WTC11 (cell line): ENCODE measurements around the gene PHLPP1. TPM values are rescaled to one million over a fixed set of nuclear protein-coding genes. Genes with fewer than 3 reads are reported as not detected.

Source experiments
- ATAC-seq: fragments of 200-7000 bp; cut with Tn5 transposase; 2 replicates; pipeline ENCODE4 v1.10.0; 2021; ENCODE audit warnings: mild to moderate bottlenecking, moderate library complexity
- CTCF ChIA-PET: fragments of 300-600 bp; sonication (Branson Sonifier 250); formaldehyde crosslinking; loops from one replicate; lab custom pipeline; 2021; ENCODE audit warnings: antibody characterized with exemption; lab: Charles Lee
- POLR2A ChIA-PET: fragments of 350-600 bp; sonication (Branson Sonifier 250); formaldehyde crosslinking; loops from one replicate; lab custom pipeline; 2021; ENCODE audit warnings: antibody characterized with exemption; lab: Charles Lee
- DNase-seq: peaks from one replicate; pipeline ENCODE4 v3.0.0; 2021; ENCODE audit warnings: low spot score
- H3K27ac Mint-ChIP-seq: 2 replicates; pipeline ENCODE4 v1.8.0; 2021; ENCODE audit warnings: mixed read lengths
- H3K27me3 Mint-ChIP-seq: 2 replicates; pipeline ENCODE4 v1.8.0; 2021; ENCODE audit warnings: low read depth, mild to moderate bottlenecking, moderate library complexity, mixed read lengths
- H3K36me3 Mint-ChIP-seq: 2 replicates; pipeline ENCODE4 v1.8.0; 2021; ENCODE audit warnings: mixed read lengths
- H3K4me1 Mint-ChIP-seq: 2 replicates; pipeline ENCODE4 v1.8.0; 2022; ENCODE audit warnings: mixed read lengths
- H3K4me3 Mint-ChIP-seq: 2 replicates; pipeline ENCODE4 v1.8.0; 2021; ENCODE audit warnings: mild to moderate bottlenecking, moderate library complexity, mixed read lengths
- H3K9me3 Mint-ChIP-seq: 2 replicates; pipeline ENCODE4 v1.8.0; 2021; ENCODE audit warnings: mixed read lengths
- ATF1 ChIP-seq: sonication (generic); formaldehyde crosslinking; IDR thresholded peaks from 2 replicates; pipeline ENCODE4 v1.8.1; 2023; ENCODE audit warnings: mild to moderate bottlenecking, moderate library complexity, missing genetic modification reagents
- CBFB ChIP-seq: sonication (generic); formaldehyde crosslinking; IDR thresholded peaks from 2 replicates; pipeline ENCODE4 v1.8.1; 2022; ENCODE audit warnings: mild to moderate bottlenecking, low read depth, missing genetic modification reagents
- GTF2I ChIP-seq: fragments of 250-450 bp; sonication (Bioruptor Pico); conservative IDR thresholded peaks from 2 replicates; pipeline ENCODE4 v1.4.0; 2021; ENCODE audit warnings: mild to moderate bottlenecking
- SOX15 ChIP-seq: fragments of 250-450 bp; sonication (Bioruptor Pico); IDR thresholded peaks from 2 replicates; pipeline ENCODE4 v1.9.0; 2021; ENCODE audit warnings: mild to moderate bottlenecking
- TCF7 ChIP-seq: sonication (generic); formaldehyde crosslinking; IDR thresholded peaks from 2 replicates; pipeline ENCODE4 v1.8.0; 2022; ENCODE audit warnings: mild to moderate bottlenecking, low read depth, missing genetic modification reagents, moderate library complexity
- ZNF219 ChIP-seq: sonication (generic); formaldehyde crosslinking; IDR thresholded peaks from 2 replicates; pipeline ENCODE4 v1.8.0; 2023; ENCODE audit warnings: missing genetic modification reagents, mild to moderate bottlenecking, borderline replicate concordance
- total RNA-seq: library from RNA; stranded (reverse); gene quantifications from 3 replicates; pipeline ENCODE4 v1.2.3, GENCODE V29; 2021
- TF ChIP-seq, protein P1 (sequence below): sonication (generic); formaldehyde crosslinking; IDR thresholded peaks from 2 replicates; pipeline ENCODE4 v1.8.1; 2023; ENCODE audit warnings: mild to moderate bottlenecking, missing genetic modification reagents
- TF ChIP-seq, protein P2 (sequence below): sonication (generic); formaldehyde crosslinking; IDR thresholded peaks from 2 replicates; pipeline ENCODE4 v1.8.0; 2022; ENCODE audit warnings: missing genetic modification reagents
- TF ChIP-seq, protein P3 (sequence below): sonication (generic); formaldehyde crosslinking; IDR thresholded peaks from 2 replicates; pipeline ENCODE4 v1.8.0; 2022; ENCODE audit warnings: mild to moderate bottlenecking, missing genetic modification reagents
- TF ChIP-seq, protein P4 (sequence below): sonication (generic); formaldehyde crosslinking; IDR thresholded peaks from 2 replicates; pipeline ENCODE4 v1.8.1; 2022; ENCODE audit warnings: mild to moderate bottlenecking, missing genetic modification reagents, moderate library complexity, borderline replicate concordance
- TF ChIP-seq, protein P5 (sequence below): fragments of 250-450 bp; sonication (Bioruptor Pico); IDR thresholded peaks from 2 replicates; pipeline ENCODE4 v1.9.0; 2021; ENCODE audit warnings: mild to moderate bottlenecking, borderline replicate concordance
- TF ChIP-seq, protein P6 (sequence below): sonication (generic); formaldehyde crosslinking; IDR thresholded peaks from 2 replicates; pipeline ENCODE4 v1.8.0; 2022; ENCODE audit warnings: mild to moderate bottlenecking, missing genetic modification reagents

The PHLPP1 gene
- total RNA-seq, 1 experiment from 2014 or later: 52.0 TPM

DNA sequence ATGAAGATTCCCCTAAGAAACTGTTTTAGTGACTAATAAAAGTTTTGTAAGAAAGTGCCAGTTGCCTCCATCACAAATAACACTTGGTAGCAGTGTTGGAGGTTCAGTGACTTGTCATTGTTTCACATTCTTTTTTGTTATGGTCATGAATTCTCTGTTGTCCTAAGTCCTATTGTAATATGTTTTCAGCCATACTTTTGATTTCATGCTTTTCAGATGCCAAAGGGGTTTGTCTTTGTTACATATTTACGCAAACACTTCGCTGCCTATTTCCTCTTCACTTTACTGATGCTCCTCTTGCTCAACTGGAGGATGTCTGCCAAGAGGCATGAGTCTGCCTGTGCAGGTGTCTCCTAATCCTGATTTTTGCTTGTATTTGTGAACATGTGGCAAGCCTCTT, 66.6 kb downstream of the PHLPP1 start (continued):
- TF ChIP-seq, protein P1, sequence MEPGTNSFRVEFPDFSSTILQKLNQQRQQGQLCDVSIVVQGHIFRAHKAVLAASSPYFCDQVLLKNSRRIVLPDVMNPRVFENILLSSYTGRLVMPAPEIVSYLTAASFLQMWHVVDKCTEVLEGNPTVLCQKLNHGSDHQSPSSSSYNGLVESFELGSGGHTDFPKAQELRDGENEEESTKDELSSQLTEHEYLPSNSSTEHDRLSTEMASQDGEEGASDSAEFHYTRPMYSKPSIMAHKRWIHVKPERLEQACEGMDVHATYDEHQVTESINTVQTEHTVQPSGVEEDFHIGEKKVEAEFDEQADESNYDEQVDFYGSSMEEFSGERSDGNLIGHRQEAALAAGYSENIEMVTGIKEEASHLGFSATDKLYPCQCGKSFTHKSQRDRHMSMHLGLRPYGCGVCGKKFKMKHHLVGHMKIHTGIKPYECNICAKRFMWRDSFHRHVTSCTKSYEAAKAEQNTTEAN (CRISPR knock-in tag): no peak

DNA sequence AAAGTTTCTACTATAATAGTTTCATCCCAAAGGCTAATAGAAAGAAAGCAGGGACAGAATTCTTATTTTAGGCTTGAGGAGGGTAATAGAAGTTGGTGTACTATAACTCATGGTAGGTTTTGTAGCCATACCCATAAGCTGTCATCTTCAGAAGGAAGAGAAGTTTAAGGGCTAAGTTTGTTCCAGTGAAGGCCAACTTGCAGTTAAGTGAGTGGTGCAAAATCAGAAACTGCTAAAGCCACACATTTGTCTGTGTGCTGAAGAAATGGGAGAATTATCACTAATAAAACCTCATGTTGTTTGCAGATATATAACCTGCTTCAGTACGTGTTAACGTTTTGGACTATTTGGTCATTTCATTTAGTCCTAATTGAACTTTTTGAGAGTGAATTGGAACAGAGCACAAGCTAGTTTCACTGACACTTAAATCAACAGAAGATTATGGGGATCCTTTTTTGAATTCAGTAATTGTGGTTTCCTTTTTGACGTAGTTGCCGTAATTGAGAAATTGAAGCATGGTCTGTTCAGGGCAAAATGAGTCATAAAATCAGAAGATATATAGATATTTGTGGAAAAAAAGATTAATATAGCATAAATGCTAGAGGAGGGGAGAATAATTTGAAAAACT, 69.1 kb downstream of the PHLPP1 start:
- CTCF ChIA-PET: interaction anchor here (0.9 to 1.5 kb wide), 2 partner anchors 196 to 198 kb away, joined by 3 read pairs; no protein-coding TSS in a partner anchor
- H3K27ac Mint-ChIP-seq: peak overlapping the region; percentile 63; the same call in 1 of the 2 replicates

More for the DNA sequence above, 69.1 kb downstream of the PHLPP1 start:
- POLR2A ChIA-PET: no interaction called here
- peaks cover 90% of the 10 kb centered on the region for H3K4me1 Mint-ChIP-seq
- TF ChIP-seq ATF1 (CRISPR knock-in tag) (no peak), GTF2I (CRISPR knock-in tag) (no peak), CBFB (CRISPR knock-in tag) (no peak), ZNF219 (no peak), TCF7 (CRISPR knock-in tag) (no peak), SOX15 (no peak)
- TF ChIP-seq, protein P2, sequence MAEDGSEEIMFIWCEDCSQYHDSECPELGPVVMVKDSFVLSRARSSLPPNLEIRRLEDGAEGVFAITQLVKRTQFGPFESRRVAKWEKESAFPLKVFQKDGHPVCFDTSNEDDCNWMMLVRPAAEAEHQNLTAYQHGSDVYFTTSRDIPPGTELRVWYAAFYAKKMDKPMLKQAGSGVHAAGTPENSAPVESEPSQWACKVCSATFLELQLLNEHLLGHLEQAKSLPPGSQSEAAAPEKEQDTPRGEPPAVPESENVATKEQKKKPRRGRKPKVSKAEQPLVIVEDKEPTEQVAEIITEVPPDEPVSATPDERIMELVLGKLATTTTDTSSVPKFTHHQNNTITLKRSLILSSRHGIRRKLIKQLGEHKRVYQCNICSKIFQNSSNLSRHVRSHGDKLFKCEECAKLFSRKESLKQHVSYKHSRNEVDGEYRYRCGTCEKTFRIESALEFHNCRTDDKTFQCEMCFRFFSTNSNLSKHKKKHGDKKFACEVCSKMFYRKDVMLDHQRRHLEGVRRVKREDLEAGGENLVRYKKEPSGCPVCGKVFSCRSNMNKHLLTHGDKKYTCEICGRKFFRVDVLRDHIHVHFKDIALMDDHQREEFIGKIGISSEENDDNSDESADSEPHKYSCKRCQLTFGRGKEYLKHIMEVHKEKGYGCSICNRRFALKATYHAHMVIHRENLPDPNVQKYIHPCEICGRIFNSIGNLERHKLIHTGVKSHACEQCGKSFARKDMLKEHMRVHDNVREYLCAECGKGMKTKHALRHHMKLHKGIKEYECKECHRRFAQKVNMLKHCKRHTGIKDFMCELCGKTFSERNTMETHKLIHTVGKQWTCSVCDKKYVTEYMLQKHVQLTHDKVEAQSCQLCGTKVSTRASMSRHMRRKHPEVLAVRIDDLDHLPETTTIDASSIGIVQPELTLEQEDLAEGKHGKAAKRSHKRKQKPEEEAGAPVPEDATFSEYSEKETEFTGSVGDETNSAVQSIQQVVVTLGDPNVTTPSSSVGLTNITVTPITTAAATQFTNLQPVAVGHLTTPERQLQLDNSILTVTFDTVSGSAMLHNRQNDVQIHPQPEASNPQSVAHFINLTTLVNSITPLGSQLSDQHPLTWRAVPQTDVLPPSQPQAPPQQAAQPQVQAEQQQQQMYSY (CRISPR knock-in tag): no peak
- TF ChIP-seq, protein P3, sequence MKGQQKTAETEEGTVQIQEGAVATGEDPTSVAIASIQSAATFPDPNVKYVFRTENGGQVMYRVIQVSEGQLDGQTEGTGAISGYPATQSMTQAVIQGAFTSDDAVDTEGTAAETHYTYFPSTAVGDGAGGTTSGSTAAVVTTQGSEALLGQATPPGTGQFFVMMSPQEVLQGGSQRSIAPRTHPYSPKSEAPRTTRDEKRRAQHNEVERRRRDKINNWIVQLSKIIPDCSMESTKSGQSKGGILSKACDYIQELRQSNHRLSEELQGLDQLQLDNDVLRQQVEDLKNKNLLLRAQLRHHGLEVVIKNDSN: no peak
- TF ChIP-seq, protein P4, sequence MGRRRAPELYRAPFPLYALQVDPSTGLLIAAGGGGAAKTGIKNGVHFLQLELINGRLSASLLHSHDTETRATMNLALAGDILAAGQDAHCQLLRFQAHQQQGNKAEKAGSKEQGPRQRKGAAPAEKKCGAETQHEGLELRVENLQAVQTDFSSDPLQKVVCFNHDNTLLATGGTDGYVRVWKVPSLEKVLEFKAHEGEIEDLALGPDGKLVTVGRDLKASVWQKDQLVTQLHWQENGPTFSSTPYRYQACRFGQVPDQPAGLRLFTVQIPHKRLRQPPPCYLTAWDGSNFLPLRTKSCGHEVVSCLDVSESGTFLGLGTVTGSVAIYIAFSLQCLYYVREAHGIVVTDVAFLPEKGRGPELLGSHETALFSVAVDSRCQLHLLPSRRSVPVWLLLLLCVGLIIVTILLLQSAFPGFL (CRISPR knock-in tag): no peak
- TF ChIP-seq, protein P5, sequence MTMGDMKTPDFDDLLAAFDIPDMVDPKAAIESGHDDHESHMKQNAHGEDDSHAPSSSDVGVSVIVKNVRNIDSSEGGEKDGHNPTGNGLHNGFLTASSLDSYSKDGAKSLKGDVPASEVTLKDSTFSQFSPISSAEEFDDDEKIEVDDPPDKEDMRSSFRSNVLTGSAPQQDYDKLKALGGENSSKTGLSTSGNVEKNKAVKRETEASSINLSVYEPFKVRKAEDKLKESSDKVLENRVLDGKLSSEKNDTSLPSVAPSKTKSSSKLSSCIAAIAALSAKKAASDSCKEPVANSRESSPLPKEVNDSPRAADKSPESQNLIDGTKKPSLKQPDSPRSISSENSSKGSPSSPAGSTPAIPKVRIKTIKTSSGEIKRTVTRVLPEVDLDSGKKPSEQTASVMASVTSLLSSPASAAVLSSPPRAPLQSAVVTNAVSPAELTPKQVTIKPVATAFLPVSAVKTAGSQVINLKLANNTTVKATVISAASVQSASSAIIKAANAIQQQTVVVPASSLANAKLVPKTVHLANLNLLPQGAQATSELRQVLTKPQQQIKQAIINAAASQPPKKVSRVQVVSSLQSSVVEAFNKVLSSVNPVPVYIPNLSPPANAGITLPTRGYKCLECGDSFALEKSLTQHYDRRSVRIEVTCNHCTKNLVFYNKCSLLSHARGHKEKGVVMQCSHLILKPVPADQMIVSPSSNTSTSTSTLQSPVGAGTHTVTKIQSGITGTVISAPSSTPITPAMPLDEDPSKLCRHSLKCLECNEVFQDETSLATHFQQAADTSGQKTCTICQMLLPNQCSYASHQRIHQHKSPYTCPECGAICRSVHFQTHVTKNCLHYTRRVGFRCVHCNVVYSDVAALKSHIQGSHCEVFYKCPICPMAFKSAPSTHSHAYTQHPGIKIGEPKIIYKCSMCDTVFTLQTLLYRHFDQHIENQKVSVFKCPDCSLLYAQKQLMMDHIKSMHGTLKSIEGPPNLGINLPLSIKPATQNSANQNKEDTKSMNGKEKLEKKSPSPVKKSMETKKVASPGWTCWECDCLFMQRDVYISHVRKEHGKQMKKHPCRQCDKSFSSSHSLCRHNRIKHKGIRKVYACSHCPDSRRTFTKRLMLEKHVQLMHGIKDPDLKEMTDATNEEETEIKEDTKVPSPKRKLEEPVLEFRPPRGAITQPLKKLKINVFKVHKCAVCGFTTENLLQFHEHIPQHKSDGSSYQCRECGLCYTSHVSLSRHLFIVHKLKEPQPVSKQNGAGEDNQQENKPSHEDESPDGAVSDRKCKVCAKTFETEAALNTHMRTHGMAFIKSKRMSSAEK (CRISPR knock-in tag): no peak
- TF ChIP-seq, protein P6, sequence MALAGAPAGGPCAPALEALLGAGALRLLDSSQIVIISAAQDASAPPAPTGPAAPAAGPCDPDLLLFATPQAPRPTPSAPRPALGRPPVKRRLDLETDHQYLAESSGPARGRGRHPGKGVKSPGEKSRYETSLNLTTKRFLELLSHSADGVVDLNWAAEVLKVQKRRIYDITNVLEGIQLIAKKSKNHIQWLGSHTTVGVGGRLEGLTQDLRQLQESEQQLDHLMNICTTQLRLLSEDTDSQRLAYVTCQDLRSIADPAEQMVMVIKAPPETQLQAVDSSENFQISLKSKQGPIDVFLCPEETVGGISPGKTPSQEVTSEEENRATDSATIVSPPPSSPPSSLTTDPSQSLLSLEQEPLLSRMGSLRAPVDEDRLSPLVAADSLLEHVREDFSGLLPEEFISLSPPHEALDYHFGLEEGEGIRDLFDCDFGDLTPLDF (CRISPR knock-in tag): no peak
- H3K27me3 Mint-ChIP-seq: no peaks in the 10 kb centered on the region
- no peak overlapping the region for H3K4me3 Mint-ChIP-seq
- H3K36me3 Mint-ChIP-seq: no peaks in the 10 kb centered on the region
- no peaks in the 10 kb centered on the region for H3K9me3 Mint-ChIP-seq
- ATAC-seq (no peak), DNase-seq (no peak)
